Gastrocnemius medialis (tissue), 4 donors: ENCODE measurements around the gene ZNF276. TPM values are rescaled to one million over a fixed set of nuclear protein-coding genes. Genes with fewer than 3 reads are reported as not detected.
"Not testable (repeated sequence)": the region's sequence is repeated elsewhere in the genome, so short reads cannot be mapped to it uniquely, and the experiment has no call there.

Experiments used
- ATAC-seq, 2 donors: fragments of 150-250 bp; one replicate each; pipeline ENCODE4 v1.9.1; 2016
- DNase-seq, 2 donors: peaks; one replicate each; pipeline ENCODE4 v3.0.0-alpha.2; 2019
- H3K27ac ChIP-seq, 4 donors: fragments of 200-600 bp; sonication (generic); 1 replicate in 1 of 4; 2 replicates in 3 of 4; pipeline ENCODE4 v1.5.1; 2016 to 2018; ENCODE audit warnings: mild to moderate bottlenecking in 2 of 4, moderate library complexity in 1 of 4
- H3K27me3 ChIP-seq, 3 donors: fragments of 200-600 bp; sonication (generic) in 2 of 3; 1 replicate in 1 of 3; 2 replicates in 2 of 3; pipeline versions ENCODE4 v1.5.1 to v1.6.0; 2016 to 2019; ENCODE audit warnings: mild to moderate bottlenecking in 1 of 3, moderate library complexity in 1 of 3
- H3K36me3 ChIP-seq, 2 donors: fragments of 200-600 bp; sonication (generic) in 1 of 2; one replicate each; pipeline ENCODE4 v1.5.1; 2017 to 2018
- H3K4me1 ChIP-seq, 2 donors: fragments of 200-600 bp; sonication (generic) in 1 of 2; one replicate each; pipeline ENCODE4 v1.5.1; 2016 to 2017; ENCODE audit warnings: mild to moderate bottlenecking in 2 of 2
- H3K4me3 ChIP-seq, 4 donors: fragments of 200-600 bp; sonication (generic) in 3 of 4; 1 replicate in 1 of 4; 2 replicates in 3 of 4; pipeline ENCODE4 v1.5.1; 2016 to 2019; ENCODE audit warnings: mild to moderate bottlenecking in 2 of 4
- H3K9me3 ChIP-seq, 3 donors: fragments of 200-600 bp; sonication (generic) in 2 of 3; 1 replicate in 1 of 3; 2 replicates in 2 of 3; pipeline ENCODE4 v1.5.1; 2016 to 2019
- POLR2A ChIP-seq, 2 donors: fragments of 450-650 bp; IDR thresholded peaks; one replicate each; pipeline ENCODE4 v1.6.1; 2017; ENCODE audit warnings: antibody characterized with exemption in 2 of 2, mild to moderate bottlenecking in 2 of 2, moderate library complexity in 2 of 2
- in situ Hi-C, 4 donors: fragments of 200-750 bp; cut with MboI; loops; one replicate each; pipeline versions ENCODE4 v1.15.0 to v1.8.0; 2017; ENCODE audit warnings: low sequenced_read_pairs in 4 of 4
- intact Hi-C: fragments of 100-400 bp; cut with DNase I; formaldehyde crosslinking; loops from one replicate; pipeline ENCODE4 v1.15.1; 2023; ENCODE audit warnings: low total_unique reads
- total RNA-seq, 4 donors: library from RNA; depleted of rRNA; stranded (reverse); fragments of >200 nt; gene quantifications; one replicate each; pipeline versions ENCODE4 v1.1.0 to v1.2.3, GENCODE V29; 2016
- TF ChIP-seq, protein P1 (sequence below), 5 experiments: fragments of 450-650 bp in 3 of 5; fragments of 200-600 bp in 2 of 5; sonication (generic) in 2 of 5; IDR thresholded peaks in 4 of 5; conservative IDR thresholded peaks in 1 of 5; 1 replicate in 4 of 5; 2 replicates in 1 of 5; pipeline ENCODE4 v1.5.1; 2016 to 2019; ENCODE audit warnings: antibody characterized with exemption in 5 of 5, mild to moderate bottlenecking in 3 of 5, moderate library complexity in 3 of 5

The ZNF276 gene
- total RNA-seq, 4 donors from 2014 or later: 11.1 to 13.6 (median 11.5) TPM

DNA sequence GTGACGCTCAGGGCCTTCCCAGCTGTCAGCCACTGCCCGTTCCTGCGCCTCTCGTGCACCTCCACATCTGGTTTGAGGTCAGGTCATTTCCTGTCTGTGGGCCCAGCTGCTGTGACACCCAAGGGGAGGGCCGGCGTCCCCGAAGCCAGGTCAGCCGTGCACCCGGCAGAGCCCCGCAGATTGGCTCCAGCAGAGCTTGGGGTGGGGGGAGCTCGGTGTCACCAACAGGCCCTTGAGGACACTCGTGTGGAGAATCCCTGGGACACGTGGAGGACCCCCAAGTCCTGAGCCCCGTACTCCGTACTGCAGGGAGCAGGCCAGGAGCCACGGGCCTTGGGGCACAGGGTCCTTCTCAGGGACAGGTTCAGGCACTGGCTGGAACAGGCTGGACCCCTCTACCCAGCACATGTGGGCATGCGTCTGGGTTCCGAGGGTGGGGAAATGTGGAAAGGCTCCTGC is 24.6 kb upstream of the ZNF276 start:
- no peaks in the 10 kb centered on the region for H3K9me3 ChIP-seq
- H3K27ac ChIP-seq: no peak overlapping the region
- ATAC-seq: no peak
- no peak overlapping the region for H3K4me3 ChIP-seq
- DNase-seq: peak in 1 of 2 donors; percentile 8
- H3K4me1 ChIP-seq: peaks cover 15 to 17% of the 10 kb centered on the region in 2 donors
- peaks cover 0 to 40% of the 10 kb centered on the region in 2 donors for H3K36me3 ChIP-seq
- TF ChIP-seq, protein P1, sequence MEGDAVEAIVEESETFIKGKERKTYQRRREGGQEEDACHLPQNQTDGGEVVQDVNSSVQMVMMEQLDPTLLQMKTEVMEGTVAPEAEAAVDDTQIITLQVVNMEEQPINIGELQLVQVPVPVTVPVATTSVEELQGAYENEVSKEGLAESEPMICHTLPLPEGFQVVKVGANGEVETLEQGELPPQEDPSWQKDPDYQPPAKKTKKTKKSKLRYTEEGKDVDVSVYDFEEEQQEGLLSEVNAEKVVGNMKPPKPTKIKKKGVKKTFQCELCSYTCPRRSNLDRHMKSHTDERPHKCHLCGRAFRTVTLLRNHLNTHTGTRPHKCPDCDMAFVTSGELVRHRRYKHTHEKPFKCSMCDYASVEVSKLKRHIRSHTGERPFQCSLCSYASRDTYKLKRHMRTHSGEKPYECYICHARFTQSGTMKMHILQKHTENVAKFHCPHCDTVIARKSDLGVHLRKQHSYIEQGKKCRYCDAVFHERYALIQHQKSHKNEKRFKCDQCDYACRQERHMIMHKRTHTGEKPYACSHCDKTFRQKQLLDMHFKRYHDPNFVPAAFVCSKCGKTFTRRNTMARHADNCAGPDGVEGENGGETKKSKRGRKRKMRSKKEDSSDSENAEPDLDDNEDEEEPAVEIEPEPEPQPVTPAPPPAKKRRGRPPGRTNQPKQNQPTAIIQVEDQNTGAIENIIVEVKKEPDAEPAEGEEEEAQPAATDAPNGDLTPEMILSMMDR (IDR thresholded peaks at IDR 0.05 in 4 of 5, conservative IDR thresholded peaks at IDR 0.05 in 1 of 5): no peak
- TF ChIP-seq POLR2A (IDR thresholded peaks at IDR 0.05): no peak
- in situ Hi-C loops (no loop called here), intact Hi-C loops (no loop called here)
- H3K27me3 ChIP-seq: peaks cover 0 to 5% (median 0%) of the 10 kb centered on the region in 3 donors

DNA sequence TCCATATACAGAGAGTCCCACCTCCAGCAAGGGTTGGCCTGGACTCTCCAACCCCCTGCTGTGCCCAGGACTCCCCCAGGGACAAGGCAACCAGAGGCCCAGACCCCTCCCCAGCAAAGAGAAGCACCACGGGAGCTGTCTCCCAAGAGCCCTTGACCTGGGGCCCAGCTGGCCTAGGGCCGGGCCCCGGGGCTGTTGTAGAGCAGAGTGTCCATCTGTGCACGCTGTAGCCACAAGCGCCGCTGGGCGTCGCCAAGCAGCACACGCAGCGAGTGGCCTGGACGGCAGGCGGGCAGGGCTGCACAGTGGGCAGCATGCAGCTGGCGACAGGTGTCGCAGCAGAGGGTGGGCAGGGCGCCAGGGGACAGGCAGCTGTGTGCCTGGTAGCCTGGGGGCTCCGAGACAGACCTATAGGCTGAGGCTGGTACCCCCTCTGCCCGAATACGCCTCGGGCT is 24.1 kb upstream of the ZNF276 start:
- TF ChIP-seq, protein P1 (IDR thresholded peaks at IDR 0.05 in 4 of 5, conservative IDR thresholded peaks at IDR 0.05 in 1 of 5): peak in 1 of 5 experiments; percentile 18
- TF ChIP-seq POLR2A (IDR thresholded peaks at IDR 0.05): no peak
- ATAC-seq (no peak), DNase-seq (peak in 1 of 2 donors; percentile 52)
- peaks cover 15 to 17% of the 10 kb centered on the region in 2 donors for H3K4me1 ChIP-seq
- in situ Hi-C loops: no loop called here
- intact Hi-C loops: no loop called here
- peaks cover 0 to 5% (median 0%) of the 10 kb centered on the region in 3 donors for H3K27me3 ChIP-seq
- H3K9me3 ChIP-seq: no peaks in the 10 kb centered on the region
- H3K27ac ChIP-seq: no peak overlapping the region
- peaks cover 0 to 35% of the 10 kb centered on the region in 2 donors for H3K36me3 ChIP-seq
- H3K4me3 ChIP-seq: no peak overlapping the region

DNA sequence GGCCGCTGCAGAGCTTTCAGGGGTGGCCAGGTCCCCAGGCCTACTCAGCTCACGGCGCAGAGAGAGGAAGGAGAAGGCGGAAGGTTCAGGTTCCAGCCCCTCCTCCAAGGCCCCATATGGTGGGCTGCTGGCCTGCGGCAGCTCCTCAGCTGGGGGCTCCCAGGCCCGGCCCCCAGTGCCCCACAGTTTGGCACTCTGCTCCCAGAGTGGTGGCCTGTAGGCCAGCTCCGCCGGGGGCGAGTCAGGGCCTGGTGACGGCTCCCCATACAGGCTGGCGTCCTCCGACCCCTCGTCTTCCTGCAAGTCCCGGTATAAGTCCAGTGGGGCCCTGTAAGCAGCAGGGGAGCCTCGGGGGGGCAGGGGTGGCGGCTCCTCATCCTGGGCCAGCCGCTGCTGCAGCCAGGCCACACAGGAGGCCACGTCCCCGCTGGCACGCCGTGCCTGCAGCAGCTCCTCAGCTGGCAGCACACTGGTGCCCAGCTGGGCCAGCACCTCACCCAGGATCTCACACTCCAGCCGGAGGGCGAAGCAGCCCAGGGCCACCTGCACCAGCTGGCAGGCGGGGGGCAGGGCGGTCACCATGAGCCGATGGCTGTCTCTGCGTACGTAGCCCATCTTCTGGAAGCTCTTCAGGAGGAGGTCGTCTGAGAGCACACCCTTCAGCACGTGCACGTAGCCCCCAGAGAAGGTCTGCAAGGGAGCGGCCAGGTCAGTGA is 23.6 kb upstream of the ZNF276 start:
- in situ Hi-C loops (no loop called here), intact Hi-C loops (no loop called here)
- Histone ChIP-seq H3K4me1 (peaks cover 15 to 17% of the 10 kb centered on the region in 2 donors), H3K36me3 (peaks cover 0 to 31% of the 10 kb centered on the region in 2 donors), H3K27me3 (peaks cover 0 to 5% (median 0%) of the 10 kb centered on the region in 3 donors), H3K27ac (no peak overlapping the region), H3K4me3 (no peak overlapping the region), H3K9me3 (no peaks in the 10 kb centered on the region)
- DNase-seq (peak in 1 of 2 donors; percentile 10), ATAC-seq (no peak)
- TF ChIP-seq POLR2A (IDR thresholded peaks at IDR 0.05): no peak
- TF ChIP-seq, protein P1 (IDR thresholded peaks at IDR 0.05 in 4 of 5, conservative IDR thresholded peaks at IDR 0.05 in 1 of 5): peak in 1 of 5 experiments; percentile 7

DNA sequence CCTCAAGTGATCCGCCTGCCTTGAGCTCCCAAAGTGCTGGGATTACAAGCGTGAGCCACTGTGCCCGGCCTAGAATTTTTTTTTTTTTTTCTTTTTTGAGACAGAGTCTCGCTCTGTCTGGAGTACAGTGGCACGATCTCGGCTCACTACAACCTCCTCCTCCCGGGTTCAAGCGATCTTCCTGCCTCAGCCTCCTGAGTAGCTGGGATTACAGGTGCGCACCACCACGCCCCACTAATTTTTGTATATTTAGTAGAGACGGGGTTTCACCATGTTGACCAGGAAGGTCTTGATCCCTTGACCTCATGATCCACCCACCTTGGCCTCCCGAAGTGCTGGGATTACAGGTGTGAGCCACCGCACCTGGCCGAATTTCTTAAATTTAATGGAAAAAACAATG is 22.6 kb upstream of the ZNF276 start:
- H3K9me3 ChIP-seq, in situ Hi-C loops, ATAC-seq, H3K27ac ChIP-seq, DNase-seq, H3K4me3 ChIP-seq, intact Hi-C loops: not testable (repeated sequence)
- H3K27me3 ChIP-seq: peaks cover 0 to 14% (median 0%) of the 10 kb centered on the region in 3 donors
- peaks cover 15 to 17% of the 10 kb centered on the region in 2 donors for H3K4me1 ChIP-seq
- H3K36me3 ChIP-seq: peaks cover 0 to 22% of the 10 kb centered on the region in 2 donors

DNA sequence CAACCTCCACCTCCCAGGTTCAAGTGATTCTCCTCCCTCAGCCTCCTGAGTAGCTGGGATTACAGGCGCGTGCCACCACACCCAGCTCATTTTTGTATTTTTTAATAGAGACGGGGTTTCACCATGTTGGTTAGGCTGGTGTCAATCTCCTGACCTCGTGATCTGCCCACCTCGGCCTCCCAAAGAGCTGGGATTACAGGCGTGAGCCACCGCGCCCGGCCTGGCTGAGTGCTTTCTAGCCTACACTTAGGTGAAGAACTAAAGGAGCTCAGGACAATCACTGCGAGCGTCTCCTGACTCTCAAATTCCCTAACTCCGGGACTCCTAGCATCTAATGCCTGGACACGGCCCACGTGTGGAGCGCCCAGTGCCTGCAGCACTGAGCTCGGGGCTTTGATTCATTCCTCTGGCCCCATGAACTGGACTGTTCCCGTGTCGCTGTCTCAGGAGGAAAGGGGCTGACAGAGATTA is 21.7 kb upstream of the ZNF276 start:
- in situ Hi-C loops: loop anchor here in 2 of 4 donors (10.0 kb wide), 2 partner anchors 95 to 175 kb away; partner anchors contain the start of gene TCF25 (in 1 of the 2)
- H3K9me3 ChIP-seq, DNase-seq, ATAC-seq: not testable (repeated sequence)
- peak overlapping the region in 2 of 4 donors; percentile 47 to 67 for H3K27ac ChIP-seq
- H3K27me3 ChIP-seq: peaks cover 0 to 19% (median 5%) of the 10 kb centered on the region in 3 donors
- intact Hi-C loops: loop anchor here (1.0 kb wide), 5 partner anchors 13 to 174 kb away; partner anchors contain the start of genes CDK10, CHMP1A, SPATA33 and TCF25
- peaks cover 15 to 17% of the 10 kb centered on the region in 2 donors for H3K4me1 ChIP-seq
- H3K4me3 ChIP-seq: peak overlapping the region in 3 of 4 donors; percentile 64 to 84 (median 70)
- H3K36me3 ChIP-seq: peaks cover 0 to 14% of the 10 kb centered on the region in 2 donors
